Activated T-cell treated with anti-CD3 and anti-CD28 coated beads, Interleukin-2, amount 50 U/mL, for 48 hours (primary cell): Measurements from ENCODE around the gene SMIM44.
A peak's percentile ranks its signal among the peaks of the same experiment; 100 is the strongest.
"Not testable (repeated sequence)": the region's sequence is repeated elsewhere in the genome, so short reads cannot be mapped to it uniquely, and the experiment has no call there.

Experiments
- DNase-seq, 2 experiments: peaks; one replicate each; pipeline ENCODE4 v3.0.0-alpha.2; 2020

Gene SMIM44

GRCh38 chr19:3517638-3518037, 34.4 kb upstream of the SMIM44 start:
- DNase-seq = no peak

GRCh38 chr19:3516675-3517207, 33.5 kb upstream of the SMIM44 start:
- DNase-seq = no peak

- DNase-seq = no peak
Measured at GRCh38 chr19:3515891-3516422, 32.7 kb upstream of the SMIM44 start.

GRCh38 chr19:3514930-3515329, 31.7 kb upstream of the SMIM44 start:
- DNase-seq = no peak

GRCh38 chr19:3513229-3514140, 30.2 kb upstream of the SMIM44 start:
- no peak for DNase-seq

- no peak for DNase-seq
Measured at GRCh38 chr19:3512562-3513228, 29.5 kb upstream of the SMIM44 start.

GRCh38 chr19:3511506-3512251, 28.4 kb upstream of the SMIM44 start:
- no peak for DNase-seq

GRCh38 chr19:3510727-3511126, 27.5 kb upstream of the SMIM44 start:
- DNase-seq = no peak

GRCh38 chr19:3509566-3509989, 26.3 kb upstream of the SMIM44 start:
- peak; percentile 62 to 69 for DNase-seq

GRCh38 chr19:3508771-3509535, 25.7 kb upstream of the SMIM44 start:
- DNase-seq = peak; percentile 37 to 44

GRCh38 chr19:3508121-3508661, 24.9 kb upstream of the SMIM44 start:
- not testable (repeated sequence) for DNase-seq

- DNase-seq = peak; percentile 47 to 53
Measured at GRCh38 chr19:3507371-3508120, 24.3 kb upstream of the SMIM44 start.

GRCh38 chr19:3506384-3507340, 23.4 kb upstream of the SMIM44 start:
- peak; percentile 45 to 50 for DNase-seq

GRCh38 chr19:3505598-3506383, 22.6 kb upstream of the SMIM44 start, which contains the start of gene FZR1:
Gene FZR1 (plus strand): TSS chr19:3506311. CDS start chr19:3522990, 16,679 bp downstream.
- peak; percentile 100 for DNase-seq

- no peak for DNase-seq
Measured at GRCh38 chr19:3504735-3505134, 21.5 kb upstream of the SMIM44 start.

GRCh38 chr19:3503036-3503572, 19.9 kb upstream of the SMIM44 start:
- DNase-seq = no peak

GRCh38 chr19:3501780-3502179, 18.5 kb upstream of the SMIM44 start:
- no peak for DNase-seq

- DNase-seq = peak; percentile 97
Measured at GRCh38 chr19:3500429-3501101, 17.3 kb upstream of the SMIM44 start, which contains the start of gene DOHH. Gene DOHH (minus strand): TSS chr19:3500674. CDS start chr19:3496814, 3,860 bp downstream.
